ENCODE results near the gene NANOS3. TPM values are rescaled to one million over a fixed set of nuclear protein-coding genes. Genes with fewer than 3 reads are reported as not detected.

The NANOS3 gene
- total RNA-seq, 2 experiments from 2014 or later, result not detected

DNA sequence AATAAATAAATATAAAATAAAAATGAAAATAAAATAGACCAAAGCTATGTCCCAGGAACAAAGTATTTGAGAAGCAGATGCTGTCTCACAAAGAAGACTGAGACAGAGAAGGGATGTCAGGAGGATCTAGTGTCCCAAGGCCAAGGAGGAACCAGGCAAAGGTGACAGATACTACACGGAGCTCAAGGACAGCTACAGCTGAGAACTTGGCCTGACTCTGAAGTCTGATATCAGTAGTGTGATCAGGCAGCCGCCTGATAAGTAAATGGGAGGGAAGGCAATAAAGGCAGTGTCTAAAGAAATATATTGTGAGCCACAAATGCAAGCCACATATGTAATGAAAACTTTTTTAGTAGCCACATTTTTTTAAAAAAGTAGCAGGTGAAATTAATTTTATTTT is 20.4 kb upstream of the NANOS3 start:
- ChIA-PET CTCF (ENCODE audit: unreplicated experiment) (no interaction called here), POLR2A (interaction anchor here (0.6 kb wide), 1 partner anchor 181 kb away, joined by 3 read pairs; no protein-coding TSS in a partner anchor)
- no peak overlapping the region for H3K27ac ChIP-seq (ENCODE audit: low read depth, low read length, poor library complexity, severe bottlenecking)
- H3K9me2 ChIP-seq (ENCODE audit: insufficient read depth, low read length), result no peaks in the 10 kb centered on the region
- no peak overlapping the region for H2AFZ ChIP-seq (ENCODE audit: low read length)
- no peaks in the 10 kb centered on the region for H3K79me2 ChIP-seq (ENCODE audit: insufficient read depth, low read depth, low read length)
- H3K9me3 ChIP-seq (ENCODE audit: low read length), result no peaks in the 10 kb centered on the region
- DNase-seq (ENCODE audit: low spot score), result no peak
- BruUV-seq (replicated peaks), result no TSS peak
- H3K4me3 ChIP-seq (ENCODE audit: low read depth, low read length, poor library complexity, severe bottlenecking), result no peak overlapping the region
- no peaks in the 10 kb centered on the region for H4K20me1 ChIP-seq (ENCODE audit: insufficient read depth, low read length)
- no peaks in the 10 kb centered on the region for H3K36me3 ChIP-seq (ENCODE audit: insufficient read depth, low read length)
- intact Hi-C loops (cut with micrococcal nuclease; ENCODE audit: unreplicated experiment), result no loop called here
- TF ChIP-seq CTCF (conservative IDR thresholded peaks at IDR 0.05; ENCODE audit: low read length) (no peak), EZH2phosphoT487 (IDR thresholded peaks at IDR 0.05; ENCODE audit: borderline replicate concordance, low read depth, low read length) (no peak)
- H3K4me2 ChIP-seq (ENCODE audit: low read length), result no peak overlapping the region
- H3K4me1 ChIP-seq (ENCODE audit: insufficient read depth, low read length, poor library complexity, severe bottlenecking), result peaks cover 7% of the 10 kb centered on the region

DNA sequence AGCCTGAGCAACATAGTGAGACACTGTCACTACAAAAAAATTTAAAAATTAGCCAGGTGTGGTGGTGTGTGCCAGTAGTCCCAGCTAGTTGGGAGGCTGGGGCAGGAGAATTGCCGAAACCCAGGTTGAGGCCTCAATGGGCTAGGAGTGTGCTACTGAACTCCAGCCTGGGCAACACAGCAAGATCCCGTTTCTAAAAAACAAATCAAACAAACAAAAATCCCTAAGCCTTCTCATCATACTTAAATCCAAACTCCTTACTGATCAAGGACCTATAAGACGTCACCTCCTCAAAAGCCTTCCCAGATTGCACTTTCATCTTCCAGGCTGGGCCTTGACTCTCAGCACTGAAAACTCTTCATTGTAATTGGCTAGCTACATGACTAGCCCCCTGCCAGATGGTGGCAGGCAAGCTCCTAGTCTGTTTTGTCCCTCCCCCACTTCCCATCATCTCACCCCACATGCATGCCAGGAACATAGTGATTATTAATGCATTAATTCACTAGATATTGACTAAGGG is 17.5 kb upstream of the NANOS3 start:
- no peak overlapping the region for H3K27ac ChIP-seq (ENCODE audit: low read depth, low read length, poor library complexity, severe bottlenecking)
- no peaks in the 10 kb centered on the region for H3K79me2 ChIP-seq (ENCODE audit: insufficient read depth, low read depth, low read length)
- no peak overlapping the region for H3K4me3 ChIP-seq (ENCODE audit: low read depth, low read length, poor library complexity, severe bottlenecking)
- no TSS peak for BruUV-seq (replicated peaks)
- intact Hi-C loops (cut with micrococcal nuclease; ENCODE audit: unreplicated experiment), result no loop called here
- H4K20me1 ChIP-seq (ENCODE audit: insufficient read depth, low read length), result no peaks in the 10 kb centered on the region
- H3K9me2 ChIP-seq (ENCODE audit: insufficient read depth, low read length), result no peaks in the 10 kb centered on the region
- TF ChIP-seq EZH2phosphoT487 (IDR thresholded peaks at IDR 0.05; ENCODE audit: borderline replicate concordance, low read depth, low read length), result no peak
- TF ChIP-seq CTCF (conservative IDR thresholded peaks at IDR 0.05; ENCODE audit: low read length), result peak; percentile 35; the same call in 1 of the 2 replicates
- ChIA-PET POLR2A (no interaction called here), CTCF (ENCODE audit: unreplicated experiment) (no interaction called here)
- H3K4me1 ChIP-seq (ENCODE audit: insufficient read depth, low read length, poor library complexity, severe bottlenecking), result peaks cover 13% of the 10 kb centered on the region
- no peak overlapping the region for H2AFZ ChIP-seq (ENCODE audit: low read length)
- DNase-seq (ENCODE audit: low spot score), result no peak
- H3K36me3 ChIP-seq (ENCODE audit: insufficient read depth, low read length), result no peaks in the 10 kb centered on the region
- no peak overlapping the region for H3K4me2 ChIP-seq (ENCODE audit: low read length)
- no peaks in the 10 kb centered on the region for H3K9me3 ChIP-seq (ENCODE audit: low read length)

- Histone ChIP-seq H3K27ac (ENCODE audit: low read depth, low read length, poor library complexity, severe bottlenecking) (no peak overlapping the region), H3K9me3 (ENCODE audit: low read length) (no peaks in the 10 kb centered on the region), H4K20me1 (ENCODE audit: insufficient read depth, low read length) (no peaks in the 10 kb centered on the region), H3K4me1 (ENCODE audit: insufficient read depth, low read length, poor library complexity, severe bottlenecking) (peaks cover 13% of the 10 kb centered on the region), H3K79me2 (ENCODE audit: insufficient read depth, low read depth, low read length) (no peaks in the 10 kb centered on the region), H3K36me3 (ENCODE audit: insufficient read depth, low read length) (no peaks in the 10 kb centered on the region), H3K9me2 (ENCODE audit: insufficient read depth, low read length) (no peaks in the 10 kb centered on the region), H2AFZ (ENCODE audit: low read length) (no peak overlapping the region), H3K4me2 (ENCODE audit: low read length) (no peak overlapping the region), H3K4me3 (ENCODE audit: low read depth, low read length, poor library complexity, severe bottlenecking) (no peak overlapping the region)
- BruUV-seq (replicated peaks), result no TSS peak
- DNase-seq (ENCODE audit: low spot score), result no peak
- TF ChIP-seq EZH2phosphoT487 (IDR thresholded peaks at IDR 0.05; ENCODE audit: borderline replicate concordance, low read depth, low read length) (no peak), CTCF (conservative IDR thresholded peaks at IDR 0.05; ENCODE audit: low read length) (no peak)
- POLR2A ChIA-PET, result interaction anchor here (0.7 to 1.8 kb wide), 2 partner anchors 8 to 9 kb away, joined by 7 to 8 read pairs; no protein-coding TSS in a partner anchor
- intact Hi-C loops (cut with micrococcal nuclease; ENCODE audit: unreplicated experiment), result loop anchor here (5.0 kb wide), 1 partner anchor 584 kb away; no protein-coding TSS in a partner anchor
- CTCF ChIA-PET (ENCODE audit: unreplicated experiment), result no interaction called here
Observed at GRCh38 chr19:13860679-13861391, 16.1 kb upstream of the NANOS3 start.
